SH-SY5Y (cell line): ENCODE measurements around the gene SIDT2.

ENCODE experiments used
- GATA2 ChIP-seq: IDR thresholded peaks from 2 replicates; pipeline ENCODE4 v1.6.1; 2011; ENCODE audit warnings: mild to moderate bottlenecking, low read depth, low read length
- GATA3 ChIP-seq: IDR thresholded peaks from 2 replicates; pipeline ENCODE4 v1.6.1; 2011; ENCODE audit warnings: low read depth, mild to moderate bottlenecking, low read length, moderate library complexity

SIDT2 gene

GRCh38 chr11:117222991-117223740 is 44.6 kb downstream of the SIDT2 start:
- TF ChIP-seq GATA3 (no peak), GATA2 (no peak)

GRCh38 chr11:117223741-117224689 is 45.5 kb downstream of the SIDT2 start:
- TF ChIP-seq GATA2 (no peak), GATA3 (no peak)

DNA sequence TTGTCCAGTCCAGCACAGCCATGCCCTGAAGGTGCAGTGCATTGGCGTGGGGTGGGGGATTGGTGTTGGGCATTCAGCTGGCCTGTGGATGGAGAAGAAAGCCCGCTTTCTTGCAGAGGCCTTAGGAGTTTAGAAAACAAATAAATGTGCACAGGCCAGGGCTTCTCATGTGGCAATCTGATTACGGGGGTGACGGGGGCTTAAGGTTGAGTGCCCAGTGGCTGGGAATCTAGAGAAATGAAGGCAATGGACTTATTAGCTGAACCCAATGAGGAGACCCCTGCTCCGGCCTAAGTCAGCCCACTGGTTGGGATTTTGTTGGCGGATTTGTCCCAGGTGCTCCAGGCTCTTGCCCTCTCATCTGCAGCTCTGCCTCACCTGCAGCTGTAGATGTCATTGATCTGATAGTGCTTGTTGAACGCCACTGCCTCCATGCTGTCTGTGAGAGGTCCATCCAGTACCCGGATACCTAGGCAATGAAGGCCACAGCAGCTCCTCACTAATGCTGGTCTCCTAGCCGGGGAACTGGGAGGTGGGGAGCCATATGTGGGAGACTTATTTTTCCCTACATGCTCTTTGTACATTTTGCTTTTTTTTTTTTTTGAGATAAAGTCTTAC is 47.1 kb downstream of the SIDT2 start:
- TF ChIP-seq GATA2 (no peak), GATA3 (no peak)

- no peak for TF ChIP-seq GATA2
- TF ChIP-seq GATA3 = no peak
Observed at GRCh38 chr11:117226388-117227385, 48.1 kb downstream of the SIDT2 start.

DNA sequence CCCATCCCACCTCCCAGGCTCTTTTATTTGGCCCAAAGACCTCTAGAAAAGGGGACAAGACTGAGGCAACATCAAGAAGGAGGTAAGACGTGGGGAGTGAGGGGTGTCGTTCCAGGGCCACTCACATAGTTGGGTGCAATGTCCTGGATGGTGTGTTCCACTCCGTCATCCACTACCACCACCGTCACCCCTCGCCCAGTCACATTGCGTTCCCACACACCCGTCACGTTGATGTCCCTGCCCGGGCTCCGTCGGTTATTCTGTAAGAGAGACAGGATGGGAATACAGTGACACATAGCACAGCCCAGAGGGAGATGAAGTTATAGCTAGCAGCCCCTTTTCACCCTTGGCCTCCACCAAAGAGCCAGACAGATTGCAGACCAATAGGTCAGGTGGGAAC is 49.5 kb downstream of the SIDT2 start:
- TF ChIP-seq GATA3 (no peak), GATA2 (no peak)

DNA sequence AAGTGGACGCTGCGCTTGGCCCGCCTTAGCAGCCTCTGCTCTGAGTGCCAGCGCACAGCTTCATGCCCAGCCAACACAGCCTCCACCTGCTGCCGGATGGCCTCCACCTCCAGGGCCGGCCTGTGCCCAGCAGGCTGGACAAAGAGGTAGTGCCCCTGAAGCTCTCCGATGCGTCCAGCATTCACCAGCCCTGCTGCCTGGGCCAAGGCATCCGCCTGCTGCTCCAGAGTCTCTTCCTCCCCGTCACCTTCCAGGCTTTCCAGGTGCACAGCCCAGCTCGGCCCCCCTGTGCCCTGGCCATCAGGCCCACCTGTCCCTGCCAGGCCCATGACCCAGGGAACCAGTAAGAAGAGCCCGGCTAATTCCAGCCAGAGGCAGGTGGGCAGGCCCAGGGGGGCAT is 50.9 kb downstream of the SIDT2 start:
- no peak for TF ChIP-seq GATA3
- no peak for TF ChIP-seq GATA2

DNA sequence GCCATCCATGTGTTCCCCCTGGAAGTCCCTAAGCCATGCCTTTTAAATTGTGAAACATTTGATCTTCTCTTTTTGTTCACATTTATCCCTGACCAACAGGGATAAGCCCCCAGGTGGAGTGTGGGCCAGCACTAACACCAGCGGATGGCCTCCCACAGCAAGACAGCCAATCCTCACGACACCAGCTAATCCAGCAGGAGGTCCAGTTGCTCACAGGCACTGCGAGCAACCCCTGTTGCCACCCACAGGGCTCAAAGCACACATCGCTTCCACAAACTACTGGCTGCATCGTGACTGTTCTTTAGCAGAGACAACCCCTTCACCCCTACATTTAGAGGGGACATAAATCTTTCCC is 51.4 kb downstream of the SIDT2 start:
- TF ChIP-seq GATA2 (no peak), GATA3 (no peak)

DNA sequence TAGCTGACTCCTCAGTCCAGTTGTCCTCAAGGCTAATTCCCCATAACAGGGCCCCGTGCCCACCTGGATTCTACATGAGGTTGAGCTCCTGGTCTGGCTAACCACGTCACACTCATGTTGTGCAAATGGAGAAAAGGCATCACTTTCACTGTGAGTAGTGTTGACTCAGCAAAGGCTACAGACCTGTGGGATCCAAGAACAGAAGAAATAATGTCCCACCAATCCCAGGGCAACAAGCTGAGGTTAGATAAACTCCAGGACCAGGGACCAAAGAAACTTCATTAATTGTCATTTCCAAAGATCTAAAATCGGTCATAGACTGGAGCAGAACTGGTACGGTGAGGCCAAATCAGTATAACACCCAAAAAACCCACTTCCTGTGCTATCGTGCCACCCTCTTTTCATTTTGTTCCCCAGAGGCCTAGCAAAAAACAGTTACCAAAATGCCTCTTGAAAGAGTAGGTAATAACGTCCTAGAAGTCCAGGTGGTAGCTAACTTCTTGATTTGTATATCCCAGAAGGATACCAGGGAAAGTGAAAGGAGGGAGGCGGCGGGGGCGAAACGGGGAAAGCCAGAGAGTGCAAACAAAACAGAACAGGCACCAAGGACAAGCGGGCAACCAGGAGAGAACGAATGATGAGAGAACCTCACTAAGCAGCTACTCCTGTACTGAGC is 51.9 kb downstream of the SIDT2 start:
- no peak for TF ChIP-seq GATA3

- TF ChIP-seq GATA3 (no peak), GATA2 (no peak)
Observed at GRCh38 chr11:117230999-117231841, 52.7 kb downstream of the SIDT2 start.

GRCh38 chr11:117231842-117232091 is 53.2 kb downstream of the SIDT2 start, which contains the start of gene PCSK7:
PCSK7 (minus strand) TSS chr11:117232073; CDS start chr11:117229844, 2,229 bp downstream.
- TF ChIP-seq GATA3 (no peak), GATA2 (no peak)

DNA sequence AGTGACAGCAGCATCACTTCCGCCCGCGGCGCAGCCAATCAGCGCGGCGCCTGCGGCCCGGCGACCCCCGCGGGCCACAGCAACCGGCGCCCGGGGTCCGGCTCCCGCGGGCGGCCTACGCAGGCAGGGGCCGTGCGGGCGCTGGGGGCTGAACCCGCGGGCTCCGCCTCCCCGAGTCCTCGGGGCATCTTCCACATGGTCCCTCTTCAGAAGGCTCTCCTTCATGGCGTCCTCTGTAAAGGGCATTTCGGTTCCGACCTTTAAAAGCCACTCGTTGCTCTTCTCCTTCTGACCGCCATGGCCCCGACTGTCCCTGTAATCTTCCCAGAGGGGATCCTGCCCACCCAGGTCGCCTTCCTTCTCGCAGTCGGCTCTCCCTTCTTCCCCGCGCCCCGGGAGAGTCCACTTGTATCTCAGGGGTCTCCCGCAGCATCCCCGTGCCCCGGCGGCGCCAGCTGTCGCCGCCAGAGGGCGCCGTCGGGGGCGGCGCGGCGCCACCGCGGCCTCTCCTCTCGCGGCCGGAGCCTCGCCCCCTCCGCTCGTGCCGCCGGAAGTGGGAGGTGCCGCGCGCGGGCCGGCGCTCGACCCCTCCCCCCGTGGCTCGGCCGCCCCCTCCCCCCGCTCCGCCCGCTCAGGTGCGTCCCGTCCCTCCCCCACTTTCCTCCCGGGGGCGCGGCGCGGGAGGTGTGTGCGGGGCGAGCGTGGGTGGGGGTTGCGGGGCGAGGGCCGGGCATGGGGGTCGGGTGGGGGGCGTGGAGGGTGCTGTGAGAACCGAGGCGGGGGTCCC is 53.7 kb downstream of the SIDT2 start, which contains the start of gene RNF214:
RNF214 (plus strand) TSS at position 580 of the 787 bp plus-strand sequence. CDS start 1,602 bp downstream, outside the sequence.
- TF ChIP-seq GATA3 (no peak), GATA2 (no peak)

DNA sequence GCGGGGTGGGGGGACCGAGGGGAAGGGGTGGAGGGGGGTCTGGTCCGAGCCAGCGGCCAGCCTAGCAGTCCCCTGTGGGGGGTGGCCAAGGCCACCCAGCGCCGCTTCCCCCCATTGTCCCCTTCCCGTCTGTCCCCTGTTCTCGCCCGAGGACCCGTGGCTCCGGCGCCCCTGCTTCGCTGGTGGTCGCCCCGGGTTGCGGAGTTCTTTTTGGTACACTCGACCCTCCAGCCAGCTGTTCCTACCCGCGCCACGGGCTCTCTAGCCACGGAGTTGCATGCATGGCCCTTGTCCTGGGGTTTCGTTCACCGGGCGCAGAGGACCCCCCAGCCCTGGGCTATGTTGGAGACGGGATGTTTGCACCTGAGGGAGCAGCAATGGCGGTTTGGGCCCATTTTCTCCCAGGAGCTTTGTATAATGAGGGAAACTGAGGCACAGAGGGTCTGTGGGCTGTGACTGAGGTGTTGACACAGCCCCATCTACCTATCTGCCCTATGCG is 54.4 kb downstream of the SIDT2 start:
- TF ChIP-seq GATA2 (no peak), GATA3 (no peak)
